HepG2 (cell line): ENCODE measurements around the gene DISP1. TPM values are rescaled to one million over a fixed set of nuclear protein-coding genes. Genes with fewer than 3 reads are reported as not detected.
A peak's percentile ranks its signal among the peaks of the same experiment; 100 is the strongest.

ENCODE experiments used
- CENPT ChIP-seq: sonication (generic); formaldehyde crosslinking; IDR thresholded peaks from 2 replicates; pipeline ENCODE4 v1.8.0; 2022; ENCODE audit warnings: low read depth, mild to moderate bottlenecking, moderate library complexity, missing genetic modification reagents
- EED ChIP-seq: sonication (generic); formaldehyde crosslinking; IDR thresholded peaks from 2 replicates; pipeline ENCODE4 v1.5.0; 2020; ENCODE audit warnings: mild to moderate bottlenecking, missing genetic modification reagents
- HNF1B ChIP-seq: sonication (generic); formaldehyde crosslinking; IDR thresholded peaks from 2 replicates; pipeline ENCODE4 v1.5.1; 2020; ENCODE audit warnings: mild to moderate bottlenecking, moderate library complexity, missing genetic modification reagents
- KDM2A ChIP-seq: sonication (generic); formaldehyde crosslinking; IDR thresholded peaks from 2 replicates; pipeline ENCODE4 v1.4.0; 2020; ENCODE audit warnings: low read depth, missing genetic modification reagents, borderline replicate concordance
- MTA3 ChIP-seq: sonication (generic); formaldehyde crosslinking; IDR thresholded peaks from 2 replicates; pipeline ENCODE4 v1.4.0; 2020; ENCODE audit warnings: missing genetic modification reagents
- NFE2L1 ChIP-seq: sonication (generic); formaldehyde crosslinking; IDR thresholded peaks from 2 replicates; pipeline ENCODE4 v1.4.0; 2020; ENCODE audit warnings: missing genetic modification reagents, mild to moderate bottlenecking, borderline replicate concordance
- NKX3-1 ChIP-seq: sonication (generic); formaldehyde crosslinking; IDR thresholded peaks from 2 replicates; pipeline ENCODE4 v1.5.0; 2020; ENCODE audit warnings: missing genetic modification reagents
- SIN3A ChIP-seq: IDR thresholded peaks from 2 replicates; pipeline ENCODE4 v1.6.1; 2011; ENCODE audit warnings: low read depth, mild to moderate bottlenecking, control low read depth, low read length, borderline replicate concordance
- SIN3B ChIP-seq: fragments of 150-350 bp; IDR thresholded peaks from 2 replicates; pipeline ENCODE4 v1.6.1; 2014; ENCODE audit warnings: low read length
- SRSF9 ChIP-seq: fragments of 200-400 bp; formaldehyde crosslinking; IDR thresholded peaks from 2 replicates; pipeline ENCODE4 v1.6.1; 2018; ENCODE audit warnings: borderline replicate concordance, mild to moderate bottlenecking, low read depth, low read length; ENCODE audit not compliant: insufficient read depth, poor library complexity, severe bottlenecking
- TCF7 ChIP-seq: sonication (generic); IDR thresholded peaks from 2 replicates; pipeline ENCODE4 v1.6.1; 2016; ENCODE audit warnings: antibody characterized with exemption, low read depth
- ZBTB7A ChIP-seq: sonication (generic); formaldehyde crosslinking; IDR thresholded peaks from 2 replicates; pipeline ENCODE4 v1.8.0; 2022; ENCODE audit warnings: mild to moderate bottlenecking, missing genetic modification reagents
- ZFP36L1 ChIP-seq: sonication (generic); formaldehyde crosslinking; IDR thresholded peaks from 2 replicates; pipeline ENCODE4 v1.8.0; 2022; ENCODE audit warnings: mild to moderate bottlenecking, missing genetic modification reagents, moderate library complexity
- ZNF326 ChIP-seq: sonication (generic); formaldehyde crosslinking; IDR thresholded peaks from 2 replicates; pipeline ENCODE4 v1.4.0; 2020; ENCODE audit warnings: missing genetic modification reagents, borderline replicate concordance
- ZNF605 ChIP-seq: sonication (generic); formaldehyde crosslinking; IDR thresholded peaks from 2 replicates; pipeline ENCODE4 v1.8.0; 2022; ENCODE audit warnings: mild to moderate bottlenecking, missing genetic modification reagents
- ZNF883 ChIP-seq: sonication (generic); formaldehyde crosslinking; IDR thresholded peaks from 2 replicates; pipeline ENCODE4 v1.5.1; 2020; ENCODE audit warnings: mild to moderate bottlenecking, missing genetic modification reagents; ENCODE audit errors: not compliant biosample characterization
- polyA plus RNA-seq, 8 experiments: library from polyadenylated mRNA; depleted of rRNA in 3 of 8; stranded (reverse) in 7 of 8; unstranded in 1 of 8; fragments of >200 nt; fragmentation: Illumina TruSeq in 4 of 8; extraction: Trizol in 4 of 8; gene quantifications; 2 replicates each; pipeline versions ENCODE4 v1.2.1 to v1.2.3, GENCODE V29; 2011 to 2016; ENCODE audit warnings: low read depth in 4 of 8, missing spikeins in 1 of 8, mixed read lengths in 1 of 8; ENCODE audit not compliant: insufficient read depth in 1 of 8
- total RNA-seq, 5 experiments: library from RNA; depleted of rRNA; stranded (reverse); fragments of >200 nt; fragmentation: Illumina TruSeq; extraction: Trizol; gene quantifications; 2 replicates each; pipeline ENCODE4 v1.2.3, GENCODE V29; 2016; ENCODE audit warnings: low read depth in 1 of 5
- TF ChIP-seq, protein P1 (sequence below): sonication (generic); formaldehyde crosslinking; IDR thresholded peaks from 2 replicates; pipeline ENCODE4 v1.9.0; 2021; ENCODE audit warnings: missing genetic modification reagents, borderline replicate concordance
- TF ChIP-seq, protein P2 (sequence below): sonication (generic); formaldehyde crosslinking; IDR thresholded peaks from 2 replicates; pipeline ENCODE4 v1.8.1; 2023; ENCODE audit warnings: missing genetic modification reagents, inconsistent platforms, borderline replicate concordance
- TF ChIP-seq, protein P3 (sequence below): IDR thresholded peaks from 2 replicates; pipeline ENCODE4 v1.6.1; 2016; ENCODE audit warnings: control low read depth
- TF ChIP-seq, protein P4 (sequence below): IDR thresholded peaks from 2 replicates; pipeline ENCODE4 v1.6.1; 2016; ENCODE audit warnings: low read depth, borderline replicate concordance

DISP1 gene
- total and polyA plus RNA-seq, 2 of the 13 experiments (the other 11 are each of a cell fraction or from before 2014, with no cell fraction given) = 1.9 to 2.0 TPM

GRCh38 chr1:222814536-222815439, at the start of gene DISP1 (continued):
- TF ChIP-seq, protein P1, sequence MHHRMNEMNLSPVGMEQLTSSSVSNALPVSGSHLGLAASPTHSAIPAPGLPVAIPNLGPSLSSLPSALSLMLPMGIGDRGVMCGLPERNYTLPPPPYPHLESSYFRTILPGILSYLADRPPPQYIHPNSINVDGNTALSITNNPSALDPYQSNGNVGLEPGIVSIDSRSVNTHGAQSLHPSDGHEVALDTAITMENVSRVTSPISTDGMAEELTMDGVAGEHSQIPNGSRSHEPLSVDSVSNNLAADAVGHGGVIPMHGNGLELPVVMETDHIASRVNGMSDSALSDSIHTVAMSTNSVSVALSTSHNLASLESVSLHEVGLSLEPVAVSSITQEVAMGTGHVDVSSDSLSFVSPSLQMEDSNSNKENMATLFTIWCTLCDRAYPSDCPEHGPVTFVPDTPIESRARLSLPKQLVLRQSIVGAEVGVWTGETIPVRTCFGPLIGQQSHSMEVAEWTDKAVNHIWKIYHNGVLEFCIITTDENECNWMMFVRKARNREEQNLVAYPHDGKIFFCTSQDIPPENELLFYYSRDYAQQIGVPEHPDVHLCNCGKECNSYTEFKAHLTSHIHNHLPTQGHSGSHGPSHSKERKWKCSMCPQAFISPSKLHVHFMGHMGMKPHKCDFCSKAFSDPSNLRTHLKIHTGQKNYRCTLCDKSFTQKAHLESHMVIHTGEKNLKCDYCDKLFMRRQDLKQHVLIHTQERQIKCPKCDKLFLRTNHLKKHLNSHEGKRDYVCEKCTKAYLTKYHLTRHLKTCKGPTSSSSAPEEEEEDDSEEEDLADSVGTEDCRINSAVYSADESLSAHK (CRISPR knock-in tag) = no peak
- TF ChIP-seq NKX3-1 (no peak), NFE2L1 (CRISPR knock-in tag) (no peak), SIN3B (no peak), ZNF883 (peak; percentile 68), CENPT (CRISPR knock-in tag) (no peak), KDM2A (CRISPR knock-in tag) (peak; percentile 66; the same call in 1 of the 2 replicates), HNF1B (CRISPR knock-in tag) (0 out of 2 replicates have a peak, but pooled peaks have one; percentile 46), ZFP36L1 (0 out of 2 replicates have a peak, but pooled peaks have one; percentile 33), ZBTB7A (CRISPR knock-in tag) (no peak), SIN3A (no peak; the same call in 1 of the 2 replicates), TCF7 (no peak), ZNF326 (CRISPR knock-in tag) (no peak), ZNF605 (CRISPR knock-in tag) (no peak), SRSF9 (no peak), EED (0 out of 2 replicates have a peak, but pooled peaks have one; percentile 36), MTA3 (CRISPR knock-in tag) (no peak)
- TF ChIP-seq, protein P2, sequence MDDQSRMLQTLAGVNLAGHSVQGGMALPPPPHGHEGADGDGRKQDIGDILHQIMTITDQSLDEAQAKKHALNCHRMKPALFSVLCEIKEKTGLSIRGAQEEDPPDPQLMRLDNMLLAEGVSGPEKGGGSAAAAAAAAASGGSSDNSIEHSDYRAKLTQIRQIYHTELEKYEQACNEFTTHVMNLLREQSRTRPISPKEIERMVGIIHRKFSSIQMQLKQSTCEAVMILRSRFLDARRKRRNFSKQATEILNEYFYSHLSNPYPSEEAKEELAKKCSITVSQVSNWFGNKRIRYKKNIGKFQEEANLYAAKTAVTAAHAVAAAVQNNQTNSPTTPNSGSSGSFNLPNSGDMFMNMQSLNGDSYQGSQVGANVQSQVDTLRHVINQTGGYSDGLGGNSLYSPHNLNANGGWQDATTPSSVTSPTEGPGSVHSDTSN (CRISPR knock-in tag) = no peak
- TF ChIP-seq, protein P3, sequence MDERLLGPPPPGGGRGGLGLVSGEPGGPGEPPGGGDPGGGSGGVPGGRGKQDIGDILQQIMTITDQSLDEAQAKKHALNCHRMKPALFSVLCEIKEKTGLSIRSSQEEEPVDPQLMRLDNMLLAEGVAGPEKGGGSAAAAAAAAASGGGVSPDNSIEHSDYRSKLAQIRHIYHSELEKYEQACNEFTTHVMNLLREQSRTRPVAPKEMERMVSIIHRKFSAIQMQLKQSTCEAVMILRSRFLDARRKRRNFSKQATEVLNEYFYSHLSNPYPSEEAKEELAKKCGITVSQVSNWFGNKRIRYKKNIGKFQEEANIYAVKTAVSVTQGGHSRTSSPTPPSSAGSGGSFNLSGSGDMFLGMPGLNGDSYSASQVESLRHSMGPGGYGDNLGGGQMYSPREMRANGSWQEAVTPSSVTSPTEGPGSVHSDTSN (CRISPR knock-in tag) = no peak
- TF ChIP-seq, protein P4, sequence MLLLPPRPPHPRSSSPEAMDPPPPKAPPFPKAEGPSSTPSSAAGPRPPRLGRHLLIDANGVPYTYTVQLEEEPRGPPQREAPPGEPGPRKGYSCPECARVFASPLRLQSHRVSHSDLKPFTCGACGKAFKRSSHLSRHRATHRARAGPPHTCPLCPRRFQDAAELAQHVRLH (CRISPR knock-in tag) = no peak; the same call in 1 of the 2 replicates
